Measurements from ENCODE around the gene GSTA3.

- no peak for TF ChIP-seq POLR2A (IDR thresholded peaks at IDR 0.05; ENCODE audit: low read depth, low read length)
- no peak for TF ChIP-seq CTCF (conservative IDR thresholded peaks at IDR 0.05; ENCODE audit: low read depth, low read length)
- no peak for TF ChIP-seq MAZ (IDR thresholded peaks at IDR 0.05; ENCODE audit: borderline replicate concordance, low read depth, low read length)
- TF ChIP-seq RCOR1 (IDR thresholded peaks at IDR 0.05; ENCODE audit: insufficient replicate concordance, low read length): no peak
- no peak for TF ChIP-seq RAD21 (IDR thresholded peaks at IDR 0.05; ENCODE audit: low read length)
- no peak for TF ChIP-seq MXI1 (IDR thresholded peaks at IDR 0.05; ENCODE audit: borderline replicate concordance, low read depth, low read length)
- no peak for TF ChIP-seq USF2 (IDR thresholded peaks at IDR 0.05; ENCODE audit: low read depth, low read length)
- TF ChIP-seq ELK1 (IDR thresholded peaks at IDR 0.05; ENCODE audit: borderline replicate concordance, low read depth, low read length): no peak
- no peak for TF ChIP-seq NFE2L2 (IDR thresholded peaks at IDR 0.05; ENCODE audit: low read depth, low read length)
- no peak for TF ChIP-seq RFX5 (IDR thresholded peaks at IDR 0.05; ENCODE audit: low read depth, low read length)
Measured at GRCh38 chr6:52958546-52959255, 49.2 kb upstream of the GSTA3 start.

Data from IMR-90 (cell line).